Hair follicular keratinocyte (primary cell): ENCODE data around the gene CENATAC. TPM values are rescaled to one million over a fixed set of nuclear protein-coding genes. Genes with fewer than 3 reads are reported as not detected.

ENCODE experiments used
- total RNA-seq: library from RNA; depleted of rRNA; stranded (reverse); fragments of >200 nt; gene quantifications from 2 replicates; pipeline ENCODE4 v1.2.3, GENCODE V29; 2015

CENATAC gene, protein sequence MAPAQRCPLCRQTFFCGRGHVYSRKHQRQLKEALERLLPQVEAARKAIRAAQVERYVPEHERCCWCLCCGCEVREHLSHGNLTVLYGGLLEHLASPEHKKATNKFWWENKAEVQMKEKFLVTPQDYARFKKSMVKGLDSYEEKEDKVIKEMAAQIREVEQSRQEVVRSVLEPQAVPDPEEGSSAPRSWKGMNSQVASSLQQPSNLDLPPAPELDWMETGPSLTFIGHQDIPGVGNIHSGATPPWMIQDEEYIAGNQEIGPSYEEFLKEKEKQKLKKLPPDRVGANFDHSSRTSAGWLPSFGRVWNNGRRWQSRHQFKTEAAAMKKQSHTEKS
- 5.2 and 7.8 TPM in 2 replicates for total RNA-seq

DNA sequence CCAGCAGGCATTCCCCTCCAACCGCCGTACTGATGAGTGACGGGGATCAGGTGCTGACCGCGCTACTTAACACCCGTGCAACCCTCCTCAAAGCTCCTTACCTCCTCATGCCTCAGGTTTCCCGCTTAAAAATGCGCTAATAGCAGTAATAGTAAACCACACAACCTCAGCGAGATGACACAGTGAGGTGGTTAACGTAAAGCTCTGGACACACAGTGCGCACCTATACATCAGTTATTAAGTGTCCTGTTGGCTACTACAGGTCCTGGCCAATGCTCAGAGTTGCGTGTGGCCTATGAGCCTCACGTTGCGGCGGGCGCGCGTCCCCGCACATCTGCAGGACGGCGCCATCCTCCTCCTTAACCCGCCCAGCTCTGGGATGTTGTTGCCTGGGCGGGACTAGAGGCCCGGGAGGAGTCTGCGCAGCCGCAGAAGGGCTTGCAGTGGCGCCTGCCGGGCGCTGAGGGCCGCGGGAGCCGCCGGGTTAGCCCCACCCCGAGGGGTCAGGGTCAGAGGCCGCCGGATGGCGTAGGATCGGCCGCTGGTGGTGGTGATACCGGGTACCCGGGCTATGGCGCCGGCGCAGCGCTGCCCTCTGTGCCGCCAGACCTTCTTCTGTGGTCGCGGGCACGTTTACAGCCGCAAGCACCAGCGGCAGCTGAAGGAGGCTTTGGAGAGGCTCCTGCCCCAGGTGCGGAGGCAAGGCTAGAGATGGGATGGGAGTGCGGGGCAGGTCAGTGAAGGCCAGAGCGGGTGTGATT lies at the start of gene CENATAC:
Gene CENATAC, plus strand, starts transcription at position 512 of the 761 bp plus-strand sequence. Its CDS starts 60 bp downstream, at position 572.

DNA sequence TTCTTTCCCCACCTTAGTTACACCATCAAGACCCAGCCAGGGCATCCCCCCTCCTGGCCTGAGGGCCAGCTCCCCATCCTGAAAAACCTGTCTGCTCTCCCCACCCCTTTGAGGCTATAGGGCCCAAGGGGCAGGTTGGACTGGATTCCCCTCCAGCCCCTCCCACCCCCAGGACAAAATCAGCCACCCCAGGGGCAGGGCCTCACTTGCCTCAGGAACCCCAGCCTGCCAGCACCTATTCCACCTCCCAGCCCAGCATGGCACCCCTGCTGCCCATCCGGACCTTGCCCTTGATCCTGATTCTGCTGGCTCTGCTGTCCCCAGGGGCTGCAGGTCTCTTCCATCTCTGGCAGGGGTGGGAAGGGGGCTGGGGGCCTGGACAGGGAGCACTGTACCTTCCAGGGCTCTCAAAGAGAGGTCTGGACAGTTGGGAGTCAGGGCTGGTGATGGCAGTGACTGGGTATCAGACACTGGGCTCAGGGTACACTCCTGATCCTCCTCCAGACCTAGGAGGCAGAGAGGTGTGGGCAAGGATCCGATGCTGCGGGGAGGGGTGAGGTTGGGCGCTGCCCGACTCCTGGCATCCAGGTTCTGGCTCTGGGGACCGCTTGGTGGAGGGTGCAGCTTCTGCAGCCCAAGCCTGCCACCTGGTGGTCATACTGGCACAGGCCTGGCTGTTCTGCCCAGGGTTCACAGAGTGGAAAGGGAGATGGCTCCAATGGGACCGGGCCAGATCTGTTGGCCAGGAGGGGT lies 41.7 kb upstream of the CENATAC start, which contains the start of gene UPK2:
Gene UPK2, plus strand, starts transcription at position 205 of the 753 bp plus-strand sequence. Its CDS starts 53 bp downstream, at position 258.

DNA sequence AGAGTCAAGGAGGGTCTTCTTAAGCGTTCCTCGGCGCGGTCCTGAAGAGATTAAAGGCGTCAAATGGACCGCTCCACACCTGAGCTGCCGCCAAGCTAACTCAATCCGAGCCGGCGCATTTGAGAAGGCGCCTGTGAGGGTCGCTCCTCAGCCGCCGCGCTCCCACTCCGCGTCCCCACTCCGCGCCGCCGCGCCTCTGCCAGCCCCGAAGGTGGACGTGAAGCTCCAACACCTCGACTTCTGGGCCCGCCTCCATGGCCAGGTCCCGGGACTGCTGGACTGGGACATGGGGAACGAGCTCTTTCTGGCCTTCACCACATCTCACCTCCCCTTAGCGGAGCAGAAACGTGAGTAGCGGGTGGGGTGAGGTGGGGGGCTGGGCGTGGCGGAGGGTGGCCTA lies 26.3 kb upstream of the CENATAC start, which contains the start of gene FOXR1:
Gene FOXR1, plus strand, starts transcription at position 116 of the 400 bp plus-strand sequence. Its CDS starts 171 bp downstream, at position 287.

DNA sequence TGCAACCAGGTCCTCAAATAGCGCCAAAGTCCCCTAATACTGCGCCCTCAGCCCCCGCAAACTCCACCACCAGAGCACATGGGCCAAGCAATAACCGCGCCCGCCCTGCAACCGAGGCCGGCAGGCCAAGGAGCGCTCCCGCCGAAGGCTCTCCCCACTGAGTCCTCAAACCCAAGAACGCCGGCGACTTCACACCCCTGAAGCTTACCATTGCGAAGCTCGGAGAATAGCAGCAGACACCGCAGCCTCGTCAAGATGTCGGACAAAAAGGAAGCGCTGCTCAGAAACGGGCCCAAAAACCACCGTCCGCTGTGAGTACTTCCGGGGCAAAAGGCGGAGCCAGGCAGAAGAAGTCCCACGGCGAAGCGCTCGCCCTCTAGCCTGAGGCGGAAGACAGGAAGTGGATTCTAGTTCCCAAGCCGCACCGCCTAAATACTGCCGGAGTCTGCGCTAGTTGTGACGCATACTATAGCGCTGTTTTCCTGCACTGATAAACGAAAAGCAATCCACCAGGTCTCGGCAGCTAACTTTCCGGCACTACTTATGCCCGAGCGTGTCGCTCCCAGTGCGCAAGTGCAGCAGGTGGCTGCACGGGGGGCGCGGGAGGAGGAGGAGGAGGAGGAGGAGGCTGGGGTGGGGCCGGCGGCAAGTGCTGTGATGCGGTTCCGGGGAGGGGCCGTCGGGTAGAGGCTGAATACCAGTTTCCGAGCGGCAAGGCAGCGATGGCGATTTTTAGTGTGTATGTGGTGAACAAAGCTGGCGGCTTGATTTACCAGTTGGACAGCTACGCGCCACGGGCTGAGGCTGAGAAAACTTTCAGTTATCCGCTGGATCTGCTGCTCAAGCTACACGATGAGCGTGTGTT lies 20.4 kb downstream of the CENATAC start, which contains the start of the genes RPS25 and TRAPPC4:
Gene RPS25, minus strand, starts transcription at position 270 of the 865 bp plus-strand sequence. Its CDS starts 59 bp downstream, at position 211.
Gene TRAPPC4, plus strand, starts transcription at position 693 of the 865 bp plus-strand sequence. Its CDS starts 30 bp downstream, at position 723.

DNA sequence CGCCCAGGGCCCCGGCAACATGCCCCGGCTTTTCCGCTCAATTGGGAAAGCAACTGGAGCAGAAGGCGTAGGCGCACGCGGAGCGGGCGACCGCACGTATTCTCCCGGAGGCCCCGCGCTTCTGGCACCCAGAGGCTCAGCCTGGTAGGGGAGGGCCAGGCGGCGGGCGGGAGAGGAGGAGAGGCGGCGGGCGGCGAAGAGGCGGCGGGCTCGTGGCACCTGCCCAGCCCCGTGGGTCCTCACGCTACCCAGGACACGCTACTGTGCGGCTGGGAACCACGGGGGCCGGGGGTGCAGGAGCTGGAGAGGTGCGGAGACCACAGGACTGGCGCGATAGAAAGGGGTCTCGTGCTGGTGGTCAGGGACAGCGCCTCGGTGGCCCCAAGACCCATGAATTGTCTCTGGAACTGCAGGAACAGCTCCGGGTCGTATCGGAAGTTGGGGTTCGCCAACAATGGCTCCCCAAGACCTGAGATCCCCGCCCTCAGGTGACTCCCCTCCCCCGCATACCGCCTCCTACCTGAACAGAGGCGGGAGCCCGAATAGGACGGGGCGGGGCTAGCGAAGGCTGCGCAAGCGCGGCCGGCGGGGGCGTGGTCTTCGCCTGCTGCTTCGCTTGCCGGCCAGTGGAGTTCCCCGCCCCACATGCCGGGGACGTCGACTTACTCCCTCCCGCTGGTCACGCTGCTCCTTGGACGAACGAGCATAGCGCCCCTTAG lies 32.5 kb downstream of the CENATAC start, which contains the start of gene SLC37A4:
Gene SLC37A4, minus strand, starts transcription at position 549 of the 719 bp plus-strand sequence.

DNA sequence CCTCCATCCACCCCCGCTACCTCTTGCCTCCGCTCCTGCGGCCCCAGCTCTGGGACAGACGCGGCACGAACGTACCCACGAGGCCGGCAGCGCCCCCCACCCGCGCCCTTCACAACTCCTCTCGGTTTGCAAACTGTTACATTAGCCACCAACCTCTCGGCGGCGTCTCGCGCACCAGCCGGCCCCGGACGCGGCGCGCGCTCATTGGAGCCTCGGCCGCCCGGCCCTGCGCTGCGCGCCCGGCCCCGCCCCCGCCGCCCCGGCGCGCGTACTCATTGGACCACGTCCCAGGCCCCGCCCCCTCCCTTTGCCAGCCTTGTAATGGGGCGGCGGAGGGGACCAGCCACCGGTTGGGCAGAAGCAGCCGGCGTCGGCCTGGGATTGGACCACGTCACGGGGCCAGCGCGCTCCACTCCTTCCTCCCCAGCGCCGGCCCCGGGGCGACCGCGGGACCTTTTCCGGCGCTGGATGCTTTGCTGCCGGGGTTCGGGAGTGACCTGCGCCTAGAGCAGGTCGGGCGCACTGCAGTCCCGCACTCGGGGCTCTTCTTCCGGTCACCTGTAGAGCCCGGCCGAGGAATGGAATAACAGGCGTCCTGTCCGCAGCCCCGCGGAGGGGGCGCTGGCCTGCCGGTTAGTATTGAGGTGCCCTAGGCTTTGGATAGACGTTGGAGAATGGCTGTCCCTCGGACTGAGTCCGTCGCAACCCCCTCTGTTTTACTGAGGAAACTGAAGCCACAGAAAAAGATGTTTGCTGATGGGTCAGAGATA lies 59.2 kb downstream of the CENATAC start, which contains the start of gene HYOU1:
Gene HYOU1, minus strand, starts transcription at position 206 of the 770 bp plus-strand sequence. CDS start 1,045 bp downstream, outside the sequence.

Other genes with a start within 250 kb of the CENATAC start
- 42.8 and 44.3 TPM in 2 replicates for gene DDX6, start 207.0 kb upstream of the CENATAC start, total RNA-seq
- gene CXCR5, start 114.2 kb upstream of the CENATAC start, total RNA-seq = not detected in 2 replicates
- 23.8 and 25.0 TPM in 2 replicates for gene BCL9L, start 72.2 kb upstream of the CENATAC start, total RNA-seq
- 0.30 TPM in 1 of 2 replicates, not detected in the other for gene UPK2, start 41.8 kb upstream of the CENATAC start, total RNA-seq
- not detected in 2 replicates for gene FOXR1, start 26.4 kb upstream of the CENATAC start, total RNA-seq
- gene RPS25, start 20.2 kb downstream of the CENATAC start, total RNA-seq = 2,303 and 2,652 TPM in 2 replicates
- gene TRAPPC4, start 20.6 kb downstream of the CENATAC start, total RNA-seq = 85.4 and 97.8 TPM in 2 replicates
- 22.0 and 24.0 TPM in 2 replicates for gene SLC37A4, start 32.7 kb downstream of the CENATAC start, total RNA-seq
- gene HYOU1, start 59.1 kb downstream of the CENATAC start, total RNA-seq = 214 and 216 TPM in 2 replicates
- gene VPS11, start 69.7 kb downstream of the CENATAC start, total RNA-seq = 14.7 and 17.1 TPM in 2 replicates
- 22.5 and 29.3 TPM in 2 replicates for gene HMBS, start 86.7 kb downstream of the CENATAC start, total RNA-seq
- gene DPAGT1, start 103.7 kb downstream of the CENATAC start, total RNA-seq = 27.2 and 32.5 TPM in 2 replicates
- 4.5 and 7.3 TPM in 2 replicates for gene C2CD2L, start 109.2 kb downstream of the CENATAC start, total RNA-seq
- gene HINFP, start 123.4 kb downstream of the CENATAC start, total RNA-seq = 8.4 and 13.1 TPM in 2 replicates
- gene ABCG4, start 150.9 kb downstream of the CENATAC start, total RNA-seq = 0.08 and 0.23 TPM in 2 replicates
- 13.6 and 18.8 TPM in 2 replicates for gene NLRX1, start 170.6 kb downstream of the CENATAC start, total RNA-seq
- gene NHERF4, start 187.3 kb downstream of the CENATAC start, total RNA-seq = 0.16 TPM in 1 of 2 replicates, not detected in the other
- 13.4 and 17.3 TPM in 2 replicates for gene CBL, start 208.2 kb downstream of the CENATAC start, total RNA-seq